ENCODE data around the gene MAST3. TPM values are rescaled to one million over a fixed set of nuclear protein-coding genes. Genes with fewer than 3 reads are reported as not detected.

The MAST3 gene
- total and polyA plus RNA-seq, 2 of the 8 experiments (the other 6 are each of a cell fraction or from before 2014, with no cell fraction given), result 3.4 to 9.0 TPM

- Histone ChIP-seq H4K20me1 (replicated peaks in 1 of 2; ENCODE audit: control insufficient read depth in 1 of 2, insufficient read depth in 2 of 2, low read length in 2 of 2) (peaks cover 6 to 16% of the 10 kb centered on the region in 2 experiments), H3K4me1 (replicated peaks in 1 of 4; ENCODE audit: control insufficient read depth in 3 of 4, insufficient read depth in 4 of 4, low read length in 3 of 4) (peaks cover 0 to 9% (median 4%) of the 10 kb centered on the region in 4 experiments; a peak in 4 of 7 replicates), H3K27ac (ENCODE audit: low read depth, low read length) (peak within 1 kb of the TSS; percentile 94), H3K4me3 (ENCODE audit: extremely low read depth in 1 of 4, insufficient read depth in 2 of 4, low read depth in 3 of 4, low read length in 4 of 4) (peak within 1 kb of the TSS; percentile 68 to 83 (median 76)), H2AFZ (ENCODE audit: low read length) (peak within 1 kb of the TSS; percentile 93; the same call in 1 of the 2 replicates), H3K14ac (ENCODE audit: insufficient read length) (no peak within 1 kb of the TSS), H2BK20ac (ENCODE audit: low read length) (no peak within 1 kb of the TSS), H3K4me2 (ENCODE audit: insufficient read depth in 1 of 2, low read depth in 2 of 2, low read length in 2 of 2) (peak within 1 kb of the TSS; percentile 84 to 90), H2AK5ac (ENCODE audit: low read depth, low read length) (peak within 1 kb of the TSS; percentile 89; the same call in 1 of the 2 replicates), H3K36me3 (ENCODE audit: control insufficient read depth in 2 of 4, insufficient read depth in 4 of 4, low read length in 3 of 4) (peaks cover 0 to 10% (median 4%) of the 10 kb centered on the region in 4 experiments; a peak in 2 of 8 replicates), H3K9ac (replicated peaks in 1 of 4; ENCODE audit: extremely low read depth in 1 of 4, low read depth in 3 of 4, low read length in 3 of 4) (peak within 1 kb of the TSS; percentile 94 to 98 (median 94)), H3K79me1 (ENCODE audit: low read depth, low read length) (peaks cover 4% of the 10 kb centered on the region; the same call in 1 of the 2 replicates), H3K23me2 (ENCODE audit: low read depth, low read length) (peaks cover 13% of the 10 kb centered on the region), H2BK5ac (ENCODE audit: low read depth, low read length) (peak within 1 kb of the TSS; percentile 98), H4K91ac (replicated peaks; ENCODE audit: insufficient read length, low read length) (peak within 1 kb of the TSS; percentile 19), H3K79me2 (ENCODE audit: control insufficient read depth in 1 of 2, insufficient read depth in 2 of 2, low read length in 2 of 2) (no peaks in the 10 kb centered on the region; a peak in 1 of 4 replicates), H2BK120ac (replicated peaks; ENCODE audit: low read depth, low read length) (no peak within 1 kb of the TSS), H3K23ac (ENCODE audit: insufficient read length) (no peak within 1 kb of the TSS), H3K27me3 (replicated peaks in 1 of 4; ENCODE audit: control insufficient read depth in 3 of 4, extremely low read depth in 1 of 4, insufficient read depth in 3 of 4, low read length in 3 of 4) (no peaks in the 10 kb centered on the region), H3K56ac (replicated peaks; ENCODE audit: insufficient read length, low read depth, low read length) (peak within 1 kb of the TSS; percentile 93), H2BK12ac (ENCODE audit: low read depth, low read length) (no peak within 1 kb of the TSS), H2BK15ac (ENCODE audit: low read length) (no peak within 1 kb of the TSS), H3K9me3 (ENCODE audit: insufficient read depth in 2 of 2, low read depth in 1 of 2, low read length in 1 of 2) (no peaks in the 10 kb centered on the region), H3K18ac (ENCODE audit: extremely low read depth, low read length) (peak within 1 kb of the TSS; percentile 71), H4K5ac (ENCODE audit: insufficient read length, low read depth, low read length) (peak within 1 kb of the TSS; percentile 95), H4K8ac (ENCODE audit: extremely low read depth, insufficient read depth, low read length) (peak within 1 kb of the TSS; percentile 95), H3K4ac (replicated peaks; ENCODE audit: insufficient read length, low read depth, low read length) (peak within 1 kb of the TSS; percentile 70)
- CTCF ChIA-PET (ENCODE audit: partially characterized antibody), result interaction anchor here (0.6 to 3.0 kb wide), 10 partner anchors 10 to 1352 kb away, joined by 3 to 29 read pairs (median 4); no protein-coding TSS in a partner anchor
- POLR2A ChIA-PET (ENCODE audit: partially characterized antibody), result interaction anchor here (0.7 to 2.0 kb wide), 6 partner anchors 8 to 293 kb away, joined by 3 to 7 read pairs (median 5); partner anchors contain the start of genes JUND and RPL18A
- 3% methylated on average over 37 of the region's 86 CpGs; no CpG with 5 or more reads in 1 of the 2 experiments for WGBS, 2 experiments (ENCODE audit: extremely low coverage in 1 of 2, insufficient coverage in 1 of 2, insufficient read length in 1 of 2, insufficient replicate concordance in 2 of 2, low coverage in 1 of 2, low lambda C conversion rate in 2 of 2, missing lambda C conversion rate in 1 of 2)
- no peak for FAIRE-seq
- peak; percentile 97 to 100 for DNase-seq (ENCODE audit: low read depth in 1 of 2, low spot score in 2 of 2)
- no peak for TF ChIP-seq ASH2L (IDR thresholded peaks at IDR 0.05; ENCODE audit: low read length)
- no peak for TF ChIP-seq RFX5 (IDR thresholded peaks at IDR 0.05; ENCODE audit: borderline replicate concordance, low read depth, low read length)
- no peak for TF ChIP-seq TCF12 (IDR thresholded peaks at IDR 0.05; ENCODE audit: low read depth, low read length)
- TF ChIP-seq, protein P1, sequence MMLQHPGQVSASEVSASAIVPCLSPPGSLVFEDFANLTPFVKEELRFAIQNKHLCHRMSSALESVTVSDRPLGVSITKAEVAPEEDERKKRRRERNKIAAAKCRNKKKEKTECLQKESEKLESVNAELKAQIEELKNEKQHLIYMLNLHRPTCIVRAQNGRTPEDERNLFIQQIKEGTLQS (IDR thresholded peaks at IDR 0.05; ENCODE audit: insufficient read depth, low read depth, low read length), result no peak
- peak; percentile 30; the same call in 1 of the 2 replicates for TF ChIP-seq CREB1 (IDR thresholded peaks at IDR 0.05)
- TF ChIP-seq, protein P2, sequence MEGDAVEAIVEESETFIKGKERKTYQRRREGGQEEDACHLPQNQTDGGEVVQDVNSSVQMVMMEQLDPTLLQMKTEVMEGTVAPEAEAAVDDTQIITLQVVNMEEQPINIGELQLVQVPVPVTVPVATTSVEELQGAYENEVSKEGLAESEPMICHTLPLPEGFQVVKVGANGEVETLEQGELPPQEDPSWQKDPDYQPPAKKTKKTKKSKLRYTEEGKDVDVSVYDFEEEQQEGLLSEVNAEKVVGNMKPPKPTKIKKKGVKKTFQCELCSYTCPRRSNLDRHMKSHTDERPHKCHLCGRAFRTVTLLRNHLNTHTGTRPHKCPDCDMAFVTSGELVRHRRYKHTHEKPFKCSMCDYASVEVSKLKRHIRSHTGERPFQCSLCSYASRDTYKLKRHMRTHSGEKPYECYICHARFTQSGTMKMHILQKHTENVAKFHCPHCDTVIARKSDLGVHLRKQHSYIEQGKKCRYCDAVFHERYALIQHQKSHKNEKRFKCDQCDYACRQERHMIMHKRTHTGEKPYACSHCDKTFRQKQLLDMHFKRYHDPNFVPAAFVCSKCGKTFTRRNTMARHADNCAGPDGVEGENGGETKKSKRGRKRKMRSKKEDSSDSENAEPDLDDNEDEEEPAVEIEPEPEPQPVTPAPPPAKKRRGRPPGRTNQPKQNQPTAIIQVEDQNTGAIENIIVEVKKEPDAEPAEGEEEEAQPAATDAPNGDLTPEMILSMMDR (IDR thresholded peaks at IDR 0.05; ENCODE audit: control extremely low read depth in 1 of 3, insufficient read depth in 1 of 3, low read depth in 1 of 3, low read length in 3 of 3), result no peak
- no peak for TF ChIP-seq SAP30 (IDR thresholded peaks at IDR 0.05; ENCODE audit: insufficient read depth, insufficient replicate concordance, low read length)
- no peak for TF ChIP-seq SIRT6 (IDR thresholded peaks at IDR 0.05; ENCODE audit: low read length)
- no peak for TF ChIP-seq SP2 (IDR thresholded peaks at IDR 0.05; ENCODE audit: low read length)
Measured at GRCh38 chr19:18152817-18153555, 55.4 kb downstream of the MAST3 start, which contains the start of gene PIK3R2. Gene PIK3R2, plus strand, starts transcription at chr19:18153163. Its CDS starts 2,717 bp downstream, at chr19:18155880.

All from H1 (cell line).